ENCODE measurements around the gene CSNK1G1. TPM values are rescaled to one million over a fixed set of nuclear protein-coding genes. Genes with fewer than 3 reads are reported as not detected.

CSNK1G1 gene
- total RNA-seq, 1 donor from 2014 or later: 27.7 TPM

GRCh38 chr15:64249406-64249805 is 106.6 kb downstream of the CSNK1G1 start:
- Mint-ChIP-seq H3K4me1 (ENCODE audit: low read depth) (peaks cover 37% of the 10 kb centered on the region), H3K27me3 (no peaks in the 10 kb centered on the region), H3K9me3 (ENCODE audit: low read depth) (peaks cover 5% of the 10 kb centered on the region), H3K27ac (peak overlapping the region; percentile 90), H3K36me3 (ENCODE audit: insufficient read depth) (peaks cover 7% of the 10 kb centered on the region), H3K4me3 (ENCODE audit: low read depth) (no peak overlapping the region)
- DNase-seq (ENCODE audit: low spot score, unreplicated experiment): no peak
- TF ChIP-seq, protein P1, sequence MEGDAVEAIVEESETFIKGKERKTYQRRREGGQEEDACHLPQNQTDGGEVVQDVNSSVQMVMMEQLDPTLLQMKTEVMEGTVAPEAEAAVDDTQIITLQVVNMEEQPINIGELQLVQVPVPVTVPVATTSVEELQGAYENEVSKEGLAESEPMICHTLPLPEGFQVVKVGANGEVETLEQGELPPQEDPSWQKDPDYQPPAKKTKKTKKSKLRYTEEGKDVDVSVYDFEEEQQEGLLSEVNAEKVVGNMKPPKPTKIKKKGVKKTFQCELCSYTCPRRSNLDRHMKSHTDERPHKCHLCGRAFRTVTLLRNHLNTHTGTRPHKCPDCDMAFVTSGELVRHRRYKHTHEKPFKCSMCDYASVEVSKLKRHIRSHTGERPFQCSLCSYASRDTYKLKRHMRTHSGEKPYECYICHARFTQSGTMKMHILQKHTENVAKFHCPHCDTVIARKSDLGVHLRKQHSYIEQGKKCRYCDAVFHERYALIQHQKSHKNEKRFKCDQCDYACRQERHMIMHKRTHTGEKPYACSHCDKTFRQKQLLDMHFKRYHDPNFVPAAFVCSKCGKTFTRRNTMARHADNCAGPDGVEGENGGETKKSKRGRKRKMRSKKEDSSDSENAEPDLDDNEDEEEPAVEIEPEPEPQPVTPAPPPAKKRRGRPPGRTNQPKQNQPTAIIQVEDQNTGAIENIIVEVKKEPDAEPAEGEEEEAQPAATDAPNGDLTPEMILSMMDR (IDR thresholded peaks at IDR 0.05; ENCODE audit: unreplicated experiment): no peak

DNA sequence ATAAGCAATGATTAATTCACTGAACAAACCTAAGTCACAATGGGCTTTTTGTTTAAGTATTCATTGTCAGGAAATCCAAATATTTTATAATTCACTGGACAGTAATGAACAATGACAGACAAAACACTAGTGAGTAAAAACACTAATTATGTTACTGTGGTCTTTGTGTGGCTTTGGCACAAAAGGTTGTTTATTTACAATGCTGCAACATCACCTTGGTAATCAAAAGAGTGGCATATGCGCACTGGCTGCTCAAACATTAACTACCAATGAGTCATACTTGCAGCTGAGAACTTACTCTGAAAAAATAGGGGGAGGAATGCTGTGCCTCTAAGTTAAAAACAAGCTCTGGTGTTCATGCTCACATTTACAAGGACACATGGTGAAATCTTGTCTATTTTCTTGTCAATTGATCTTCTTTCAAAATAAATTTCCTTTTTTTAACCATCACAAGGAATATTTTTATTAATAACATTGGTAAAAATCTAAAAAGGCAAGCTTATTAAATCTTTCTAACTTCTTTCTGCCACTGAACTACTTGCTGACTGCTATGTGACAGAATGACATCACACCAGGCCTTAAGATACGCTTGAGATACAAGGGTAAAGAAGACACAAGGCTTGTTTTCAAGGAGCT is 107.9 kb downstream of the CSNK1G1 start:
- Mint-ChIP-seq H3K9me3 (ENCODE audit: low read depth) (peaks cover 3% of the 10 kb centered on the region), H3K27me3 (no peaks in the 10 kb centered on the region), H3K36me3 (ENCODE audit: insufficient read depth) (peaks cover 6% of the 10 kb centered on the region), H3K4me3 (ENCODE audit: low read depth) (no peak overlapping the region), H3K27ac (peak overlapping the region; percentile 90), H3K4me1 (ENCODE audit: low read depth) (peaks cover 37% of the 10 kb centered on the region)
- DNase-seq (ENCODE audit: low spot score, unreplicated experiment): no peak
- TF ChIP-seq, protein P1 (IDR thresholded peaks at IDR 0.05; ENCODE audit: unreplicated experiment): no peak

DNA sequence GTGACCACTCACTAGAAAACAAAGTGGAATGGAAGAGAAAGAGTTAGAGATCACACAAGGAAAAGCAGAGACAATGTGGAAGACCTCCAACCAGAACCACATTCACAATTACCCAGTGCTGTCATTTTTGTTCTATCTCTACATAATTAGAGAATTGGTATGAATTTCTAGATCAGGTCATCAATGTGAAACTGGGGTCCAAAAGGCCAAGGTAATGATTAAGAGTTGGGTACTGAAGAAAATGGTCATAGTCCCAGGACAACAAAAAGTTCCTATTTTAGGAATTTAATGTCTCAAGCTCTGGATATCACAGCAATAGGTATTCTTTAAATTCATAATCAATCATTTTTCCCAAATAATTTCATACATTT is 108.5 kb downstream of the CSNK1G1 start:
- Mint-ChIP-seq H3K27me3 (no peaks in the 10 kb centered on the region), H3K4me3 (ENCODE audit: low read depth) (no peak overlapping the region), H3K9me3 (ENCODE audit: low read depth) (peaks cover 3% of the 10 kb centered on the region), H3K4me1 (ENCODE audit: low read depth) (peaks cover 37% of the 10 kb centered on the region), H3K27ac (peak overlapping the region; percentile 90), H3K36me3 (ENCODE audit: insufficient read depth) (peaks cover 6% of the 10 kb centered on the region)
- DNase-seq (ENCODE audit: low spot score, unreplicated experiment): no peak
- TF ChIP-seq, protein P1 (IDR thresholded peaks at IDR 0.05; ENCODE audit: unreplicated experiment): no peak

- H3K4me1 Mint-ChIP-seq (ENCODE audit: low read depth): peaks cover 37% of the 10 kb centered on the region
- no peak overlapping the region for H3K4me3 Mint-ChIP-seq (ENCODE audit: low read depth)
- peaks cover 10% of the 10 kb centered on the region for H3K36me3 Mint-ChIP-seq (ENCODE audit: insufficient read depth)
- H3K9me3 Mint-ChIP-seq (ENCODE audit: low read depth): peaks cover 7% of the 10 kb centered on the region
- H3K27me3 Mint-ChIP-seq: no peaks in the 10 kb centered on the region
- no peak for DNase-seq (ENCODE audit: low spot score, unreplicated experiment)
- peak overlapping the region; percentile 35 for H3K27ac Mint-ChIP-seq
- TF ChIP-seq, protein P1 (IDR thresholded peaks at IDR 0.05; ENCODE audit: unreplicated experiment): no peak
These were observed 109.4 kb downstream of the CSNK1G1 start for GRCh38 chr15:64246364-64247189.

DNA sequence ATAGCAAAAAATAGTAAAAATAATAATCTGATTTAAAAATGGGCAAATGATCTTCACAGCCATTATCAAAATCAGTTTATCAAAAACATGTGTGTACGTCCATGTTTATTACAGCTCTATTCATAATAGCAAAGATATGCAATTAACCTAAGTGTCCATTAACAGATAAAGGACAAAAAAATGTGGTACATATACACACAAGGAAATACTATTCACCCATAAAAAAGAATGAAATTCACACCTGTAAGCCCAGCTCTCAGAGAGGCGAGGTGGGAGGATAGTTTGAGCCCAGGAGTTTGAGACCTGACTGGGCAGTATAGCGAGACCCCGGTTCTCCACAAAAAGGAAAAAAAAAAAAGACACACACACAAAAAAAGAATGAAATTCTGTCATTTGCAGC is 110.6 kb downstream of the CSNK1G1 start:
- Mint-ChIP-seq H3K4me1 (ENCODE audit: low read depth) (peaks cover 29% of the 10 kb centered on the region), H3K27me3 (no peaks in the 10 kb centered on the region), H3K36me3 (ENCODE audit: insufficient read depth) (peaks cover 11% of the 10 kb centered on the region), H3K9me3 (ENCODE audit: low read depth) (peaks cover 8% of the 10 kb centered on the region), H3K4me3 (ENCODE audit: low read depth) (no peak overlapping the region), H3K27ac (no peak overlapping the region)
- TF ChIP-seq, protein P1 (IDR thresholded peaks at IDR 0.05; ENCODE audit: unreplicated experiment): no peak
- no peak for DNase-seq (ENCODE audit: low spot score, unreplicated experiment)
